Measurements from ENCODE around the gene IMPDH1. TPM values are rescaled to one million over a fixed set of nuclear protein-coding genes. Genes with fewer than 3 reads are reported as not detected.

IMPDH1 gene
- polyA plus RNA-seq, 1 donor from 2014 or later, result 49.7 TPM

DNA sequence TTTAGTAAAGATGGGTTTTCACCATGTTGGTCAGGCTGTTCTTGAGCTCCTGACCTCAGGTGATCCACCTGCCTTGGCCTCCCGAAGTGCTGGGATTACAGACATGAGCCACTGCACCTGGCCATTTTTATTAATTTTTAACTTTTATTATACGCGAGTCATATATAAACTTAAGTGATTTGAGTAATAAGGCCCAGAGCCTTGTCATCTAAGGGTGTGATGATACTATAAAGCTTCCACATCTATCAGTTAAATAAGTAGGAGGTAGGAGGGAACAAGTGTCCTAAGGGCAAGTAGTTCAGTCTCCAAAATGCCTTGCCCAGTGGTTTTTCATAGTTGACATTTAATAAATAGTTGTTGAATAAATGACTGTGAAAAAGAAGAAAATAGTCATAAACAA is 32.6 kb upstream of the IMPDH1 start:
- no peaks in the 10 kb centered on the region for H4K20me1 ChIP-seq (ENCODE audit: insufficient read depth)
- no peaks in the 10 kb centered on the region for H3K9me2 ChIP-seq (ENCODE audit: insufficient read depth, low read length)
- no peaks in the 10 kb centered on the region for H3K9me3 ChIP-seq (ENCODE audit: low read length)
- no peak overlapping the region for H3K9ac ChIP-seq (ENCODE audit: low read length)
- no peak overlapping the region for H3K4me3 ChIP-seq (ENCODE audit: low read length)
- H3K27ac ChIP-seq (ENCODE audit: low read length), result no peak overlapping the region
- no peaks in the 10 kb centered on the region for H3F3A ChIP-seq (ENCODE audit: insufficient read depth, low read length, poor library complexity, severe bottlenecking)
- no peaks in the 10 kb centered on the region for H3K36me3 ChIP-seq (ENCODE audit: insufficient read depth, low read length)
- H3K4me2 ChIP-seq (ENCODE audit: low read length), result no peak overlapping the region
- no peaks in the 10 kb centered on the region for H3K27me3 ChIP-seq (ENCODE audit: insufficient read depth, low read depth, low read length)
- H3K79me2 ChIP-seq (replicated peaks; ENCODE audit: insufficient read depth, low read length), result no peaks in the 10 kb centered on the region
- TF ChIP-seq REST (IDR thresholded peaks at IDR 0.05; ENCODE audit: borderline replicate concordance) (no peak), SMC3 (conservative IDR thresholded peaks at IDR 0.05; ENCODE audit: poor library complexity) (no peak), EZH2 (IDR thresholded peaks at IDR 0.05; ENCODE audit: borderline replicate concordance, insufficient read depth, low read length, poor library complexity, severe bottlenecking) (no peak), POLR2AphosphoS5 (IDR thresholded peaks at IDR 0.05) (no peak), TAF1 (IDR thresholded peaks at IDR 0.05; ENCODE audit: low read depth) (no peak), EP300 (conservative IDR thresholded peaks at IDR 0.05; ENCODE audit: poor library complexity, severe bottlenecking) (no peak), RAD21 (conservative IDR thresholded peaks at IDR 0.05) (no peak), MXI1 (conservative IDR thresholded peaks at IDR 0.05; ENCODE audit: poor library complexity, severe bottlenecking) (no peak)
- TF ChIP-seq, protein P1, sequence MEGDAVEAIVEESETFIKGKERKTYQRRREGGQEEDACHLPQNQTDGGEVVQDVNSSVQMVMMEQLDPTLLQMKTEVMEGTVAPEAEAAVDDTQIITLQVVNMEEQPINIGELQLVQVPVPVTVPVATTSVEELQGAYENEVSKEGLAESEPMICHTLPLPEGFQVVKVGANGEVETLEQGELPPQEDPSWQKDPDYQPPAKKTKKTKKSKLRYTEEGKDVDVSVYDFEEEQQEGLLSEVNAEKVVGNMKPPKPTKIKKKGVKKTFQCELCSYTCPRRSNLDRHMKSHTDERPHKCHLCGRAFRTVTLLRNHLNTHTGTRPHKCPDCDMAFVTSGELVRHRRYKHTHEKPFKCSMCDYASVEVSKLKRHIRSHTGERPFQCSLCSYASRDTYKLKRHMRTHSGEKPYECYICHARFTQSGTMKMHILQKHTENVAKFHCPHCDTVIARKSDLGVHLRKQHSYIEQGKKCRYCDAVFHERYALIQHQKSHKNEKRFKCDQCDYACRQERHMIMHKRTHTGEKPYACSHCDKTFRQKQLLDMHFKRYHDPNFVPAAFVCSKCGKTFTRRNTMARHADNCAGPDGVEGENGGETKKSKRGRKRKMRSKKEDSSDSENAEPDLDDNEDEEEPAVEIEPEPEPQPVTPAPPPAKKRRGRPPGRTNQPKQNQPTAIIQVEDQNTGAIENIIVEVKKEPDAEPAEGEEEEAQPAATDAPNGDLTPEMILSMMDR (IDR thresholded peaks at IDR 0.05; ENCODE audit: poor library complexity, severe bottlenecking), result no peak
- no peak overlapping the region for H2AFZ ChIP-seq (ENCODE audit: low read depth, low read length)

- Histone ChIP-seq H3K79me2 (replicated peaks; ENCODE audit: insufficient read depth, low read length) (no peaks in the 10 kb centered on the region), H3K9ac (ENCODE audit: low read length) (no peak overlapping the region), H3K4me3 (ENCODE audit: low read length) (no peak overlapping the region), H3K4me2 (ENCODE audit: low read length) (no peak overlapping the region), H2AFZ (ENCODE audit: low read depth, low read length) (no peak overlapping the region), H3K27ac (ENCODE audit: low read length) (no peak overlapping the region), H3K9me2 (ENCODE audit: insufficient read depth, low read length) (no peaks in the 10 kb centered on the region), H4K20me1 (ENCODE audit: insufficient read depth) (no peaks in the 10 kb centered on the region), H3K27me3 (ENCODE audit: insufficient read depth, low read depth, low read length) (no peaks in the 10 kb centered on the region), H3F3A (ENCODE audit: insufficient read depth, low read length, poor library complexity, severe bottlenecking) (no peaks in the 10 kb centered on the region), H3K9me3 (ENCODE audit: low read length) (no peaks in the 10 kb centered on the region), H3K36me3 (ENCODE audit: insufficient read depth, low read length) (no peaks in the 10 kb centered on the region)
- TF ChIP-seq POLR2AphosphoS5 (IDR thresholded peaks at IDR 0.05), result no peak
- no peak for TF ChIP-seq REST (IDR thresholded peaks at IDR 0.05; ENCODE audit: borderline replicate concordance)
- no peak for TF ChIP-seq TAF1 (IDR thresholded peaks at IDR 0.05; ENCODE audit: low read depth)
These were observed 27.9 kb upstream of the IMPDH1 start for GRCh38 chr7:128437426-128438332.
